HEK293 (cell line): ENCODE results near the gene MCM10.

Source experiments
- CTCF ChIP-seq: fragments of 450-650 bp; formaldehyde crosslinking; IDR thresholded peaks from 2 replicates; pipeline ENCODE4 v1.5.1; 2016; ENCODE audit warnings: missing biosample characterization, missing genetic modification characterization
- PRDM1 ChIP-seq: fragments of 450-650 bp; formaldehyde crosslinking; IDR thresholded peaks from 2 replicates; pipeline ENCODE4; 2016; ENCODE audit warnings: missing biosample characterization, missing genetic modification characterization
- TCF7L2 ChIP-seq: IDR thresholded peaks from 2 replicates; pipeline ENCODE4 v1.6.1; 2011; ENCODE audit warnings: low read depth, mild to moderate bottlenecking, inconsistent platforms, low read length, moderate library complexity, borderline replicate concordance
- ZBTB48 ChIP-seq: fragments of 450-650 bp; formaldehyde crosslinking; IDR thresholded peaks from 2 replicates; pipeline ENCODE4 v1.5.1; 2016; ENCODE audit warnings: missing biosample characterization, missing genetic modification characterization
- ZNF184 ChIP-seq: fragments of 450-650 bp; IDR thresholded peaks from 2 replicates; pipeline ENCODE4 v1.5.1; 2018; ENCODE audit warnings: missing biosample characterization, mild to moderate bottlenecking, missing genetic modification characterization
- ZNF292 ChIP-seq: fragments of 450-650 bp; formaldehyde crosslinking; IDR thresholded peaks from 2 replicates; pipeline ENCODE4 v1.5.1; 2016; ENCODE audit warnings: low read depth, missing biosample characterization, missing genetic modification characterization, borderline replicate concordance
- ZNF341 ChIP-seq: fragments of 450-650 bp; formaldehyde crosslinking; IDR thresholded peaks from 2 replicates; pipeline ENCODE4; 2016; ENCODE audit warnings: low read depth, missing biosample characterization, missing genetic modification characterization
- ZNF549 ChIP-seq: fragments of 450-650 bp; IDR thresholded peaks from 2 replicates; pipeline ENCODE4 v1.5.1; 2018; ENCODE audit warnings: missing biosample characterization, missing genetic modification characterization, mild to moderate bottlenecking, inconsistent platforms, moderate library complexity
- ZNF654 ChIP-seq: fragments of 450-650 bp; formaldehyde crosslinking; IDR thresholded peaks from 2 replicates; pipeline ENCODE4 v1.5.1; 2016; ENCODE audit warnings: low read depth, missing biosample characterization, missing genetic modification characterization
- ZNF701 ChIP-seq: fragments of 450-650 bp; formaldehyde crosslinking; IDR thresholded peaks from 2 replicates; pipeline ENCODE4 v1.5.1; 2016; ENCODE audit warnings: missing biosample characterization, missing genetic modification characterization
- TF ChIP-seq, protein P1 (sequence below): fragments of 450-650 bp; formaldehyde crosslinking; IDR thresholded peaks from 2 replicates; pipeline ENCODE4 v1.5.1; 2017; ENCODE audit warnings: missing biosample characterization, mild to moderate bottlenecking, missing genetic modification characterization, moderate library complexity

GRCh38 chr10:13234172-13234571 lies 72.8 kb downstream of the MCM10 start, which contains the start of gene UCMA:
- no peak for TF ChIP-seq ZNF654
- TF ChIP-seq PRDM1 (tag by site-specific recombination): no peak
- TF ChIP-seq ZBTB48 (tag by site-specific recombination): no peak
- no peak for TF ChIP-seq CTCF (tag by site-specific recombination)
- no peak for TF ChIP-seq ZNF184
- TF ChIP-seq ZNF549 (tag by site-specific recombination): no peak
- no peak for TF ChIP-seq ZNF292 (tag by site-specific recombination)
- TF ChIP-seq ZNF701: no peak
- TF ChIP-seq TCF7L2: no peak
- no peak for TF ChIP-seq ZNF341
- TF ChIP-seq, protein P1, sequence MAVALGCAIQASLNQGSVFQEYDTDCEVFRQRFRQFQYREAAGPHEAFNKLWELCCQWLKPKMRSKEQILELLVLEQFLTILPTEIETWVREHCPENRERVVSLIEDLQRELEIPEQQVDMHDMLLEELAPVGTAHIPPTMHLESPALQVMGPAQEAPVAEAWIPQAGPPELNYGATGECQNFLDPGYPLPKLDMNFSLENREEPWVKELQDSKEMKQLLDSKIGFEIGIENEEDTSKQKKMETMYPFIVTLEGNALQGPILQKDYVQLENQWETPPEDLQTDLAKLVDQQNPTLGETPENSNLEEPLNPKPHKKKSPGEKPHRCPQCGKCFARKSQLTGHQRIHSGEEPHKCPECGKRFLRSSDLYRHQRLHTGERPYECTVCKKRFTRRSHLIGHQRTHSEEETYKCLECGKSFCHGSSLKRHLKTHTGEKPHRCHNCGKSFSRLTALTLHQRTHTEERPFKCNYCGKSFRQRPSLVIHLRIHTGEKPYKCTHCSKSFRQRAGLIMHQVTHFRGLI (tag by site-specific recombination): no peak
